WTC11 (cell line): ENCODE data around the gene PLLP. TPM values are rescaled to one million over a fixed set of nuclear protein-coding genes. Genes with fewer than 3 reads are reported as not detected.

ENCODE experiments used
- ATAC-seq: fragments of 200-7000 bp; cut with Tn5 transposase; 2 replicates; pipeline ENCODE4 v1.10.0; 2021; ENCODE audit warnings: mild to moderate bottlenecking, moderate library complexity
- CTCF ChIA-PET: fragments of 300-600 bp; sonication (Branson Sonifier 250); formaldehyde crosslinking; loops from one replicate; lab custom pipeline; 2021; ENCODE audit warnings: antibody characterized with exemption; lab: Charles Lee
- POLR2A ChIA-PET: fragments of 350-600 bp; sonication (Branson Sonifier 250); formaldehyde crosslinking; loops from one replicate; lab custom pipeline; 2021; ENCODE audit warnings: antibody characterized with exemption; lab: Charles Lee
- DNase-seq: peaks from one replicate; pipeline ENCODE4 v3.0.0; 2021; ENCODE audit warnings: low spot score
- H3K27ac Mint-ChIP-seq: 2 replicates; pipeline ENCODE4 v1.8.0; 2021; ENCODE audit warnings: mixed read lengths
- H3K27me3 Mint-ChIP-seq: 2 replicates; pipeline ENCODE4 v1.8.0; 2021; ENCODE audit warnings: low read depth, mild to moderate bottlenecking, moderate library complexity, mixed read lengths
- H3K36me3 Mint-ChIP-seq: 2 replicates; pipeline ENCODE4 v1.8.0; 2021; ENCODE audit warnings: mixed read lengths
- H3K4me1 Mint-ChIP-seq: 2 replicates; pipeline ENCODE4 v1.8.0; 2022; ENCODE audit warnings: mixed read lengths
- H3K4me3 Mint-ChIP-seq: 2 replicates; pipeline ENCODE4 v1.8.0; 2021; ENCODE audit warnings: mild to moderate bottlenecking, moderate library complexity, mixed read lengths
- H3K9me3 Mint-ChIP-seq: 2 replicates; pipeline ENCODE4 v1.8.0; 2021; ENCODE audit warnings: mixed read lengths
- ATF3 ChIP-seq: sonication (generic); formaldehyde crosslinking; conservative IDR thresholded peaks from 2 replicates; pipeline ENCODE4 v1.8.1; 2022; ENCODE audit warnings: mild to moderate bottlenecking, missing genetic modification reagents
- ATF6 ChIP-seq: sonication (generic); formaldehyde crosslinking; IDR thresholded peaks from 2 replicates; pipeline ENCODE4 v1.8.1; 2023; ENCODE audit warnings: mild to moderate bottlenecking, missing genetic modification reagents
- CTCF ChIP-seq: fragments of 200-600 bp; IDR thresholded peaks from 2 replicates; pipeline ENCODE4 v1.8.0; 2022; ENCODE audit warnings: antibody characterized with exemption
- E2F1 ChIP-seq: sonication (generic); formaldehyde crosslinking; IDR thresholded peaks from 2 replicates; pipeline ENCODE4 v1.8.0; 2022; ENCODE audit warnings: mild to moderate bottlenecking, missing genetic modification reagents
- ELF4 ChIP-seq: sonication (generic); formaldehyde crosslinking; IDR thresholded peaks from 2 replicates; pipeline ENCODE4 v1.8.1; 2022; ENCODE audit warnings: low read depth, mild to moderate bottlenecking, moderate library complexity, missing genetic modification reagents
- IRF1 ChIP-seq: sonication (generic); formaldehyde crosslinking; IDR thresholded peaks from 2 replicates; pipeline ENCODE4 v1.8.0; 2023; ENCODE audit warnings: missing genetic modification reagents
- KAT7 ChIP-seq: sonication (generic); formaldehyde crosslinking; IDR thresholded peaks from 2 replicates; pipeline ENCODE4 v1.8.1; 2023; ENCODE audit warnings: missing genetic modification reagents, mild to moderate bottlenecking, borderline replicate concordance
- MLX ChIP-seq: sonication (generic); formaldehyde crosslinking; IDR thresholded peaks from 2 replicates; pipeline ENCODE4 v1.8.1; 2023; ENCODE audit warnings: mild to moderate bottlenecking, missing genetic modification reagents, moderate library complexity
- NR3C1 ChIP-seq: sonication (generic); formaldehyde crosslinking; conservative IDR thresholded peaks from 2 replicates; pipeline ENCODE4 v1.8.1; 2023; ENCODE audit warnings: low read depth, mild to moderate bottlenecking, missing genetic modification reagents
- RELA ChIP-seq: sonication (generic); formaldehyde crosslinking; IDR thresholded peaks from 2 replicates; pipeline ENCODE4 v1.8.1; 2022; ENCODE audit warnings: missing genetic modification reagents, mild to moderate bottlenecking, borderline replicate concordance
- RORB ChIP-seq: fragments of 250-450 bp; sonication (Bioruptor Pico); IDR thresholded peaks from 2 replicates; pipeline ENCODE4 v1.9.0; 2021; ENCODE audit warnings: mild to moderate bottlenecking
- STAT6 ChIP-seq: sonication (generic); formaldehyde crosslinking; conservative IDR thresholded peaks from 2 replicates; pipeline ENCODE4 v1.8.1; 2023; ENCODE audit warnings: mild to moderate bottlenecking, low read depth, missing genetic modification reagents, moderate library complexity
- USF2 ChIP-seq: sonication (generic); formaldehyde crosslinking; IDR thresholded peaks from 2 replicates; pipeline ENCODE4 v1.8.1; 2023; ENCODE audit warnings: mild to moderate bottlenecking, missing genetic modification reagents, moderate library complexity
- ZNF219 ChIP-seq: sonication (generic); formaldehyde crosslinking; IDR thresholded peaks from 2 replicates; pipeline ENCODE4 v1.8.0; 2023; ENCODE audit warnings: missing genetic modification reagents, mild to moderate bottlenecking, borderline replicate concordance
- ZNF263 ChIP-seq: sonication (generic); formaldehyde crosslinking; IDR thresholded peaks from 2 replicates; pipeline ENCODE4 v1.8.1; 2022; ENCODE audit warnings: low read depth, mild to moderate bottlenecking, moderate library complexity, missing genetic modification reagents
- ZNF512 ChIP-seq: sonication (generic); formaldehyde crosslinking; IDR thresholded peaks from 2 replicates; pipeline ENCODE4 v1.8.1; 2022; ENCODE audit warnings: missing genetic modification reagents, borderline replicate concordance
- total RNA-seq: library from RNA; stranded (reverse); gene quantifications from 3 replicates; pipeline ENCODE4 v1.2.3, GENCODE V29; 2021

PLLP gene
- total RNA-seq, 1 experiment from 2014 or later: 2.8 TPM

GRCh38 chr16:57289391-57290257, 5.2 kb upstream of the PLLP start:
- CTCF ChIA-PET: interaction anchor here (0.9 kb wide), 1 partner anchor 11 kb away, joined by 3 read pairs; no protein-coding TSS in a partner anchor
- ATAC-seq: no peak
- DNase-seq: no peak
- H3K4me1 Mint-ChIP-seq: no peaks in the 10 kb centered on the region
- no peaks in the 10 kb centered on the region for H3K9me3 Mint-ChIP-seq
- peaks cover 16% of the 10 kb centered on the region for H3K27me3 Mint-ChIP-seq
- H3K27ac Mint-ChIP-seq: no peak overlapping the region
- H3K4me3 Mint-ChIP-seq: no peak overlapping the region
- no peaks in the 10 kb centered on the region for H3K36me3 Mint-ChIP-seq
- TF ChIP-seq ZNF512 (CRISPR knock-in tag) (no peak), RORB (no peak), IRF1 (CRISPR knock-in tag) (no peak), MLX (CRISPR knock-in tag) (no peak), E2F1 (no peak)
- POLR2A ChIA-PET: interaction anchor here (1.1 kb wide), 1 partner anchor 10 kb away, joined by 3 read pairs; no protein-coding TSS in a partner anchor

- Mint-ChIP-seq H3K4me1 (peaks cover 4% of the 10 kb centered on the region), H3K36me3 (no peaks in the 10 kb centered on the region), H3K27ac (no peak overlapping the region), H3K9me3 (no peaks in the 10 kb centered on the region), H3K27me3 (peaks cover 44% of the 10 kb centered on the region), H3K4me3 (peak overlapping the region; percentile 87)
- ChIA-PET POLR2A (no interaction called here), CTCF (interaction anchor here (1.1 to 2.7 kb wide), 2 partner anchors 40 to 131 kb away, joined by 3 to 7 read pairs; partner anchors contain the start of gene ARL2BP)
- ATAC-seq (no peak), DNase-seq (no peak)
- no peak for TF ChIP-seq ATF6 (CRISPR knock-in tag)
These were observed 907 bp upstream of the PLLP start for GRCh38 chr16:57285379-57285778.

- CTCF ChIA-PET: interaction anchor here (1.1 to 2.7 kb wide), 2 partner anchors 40 to 132 kb away, joined by 3 to 7 read pairs; partner anchors contain the start of gene ARL2BP
- H3K27me3 Mint-ChIP-seq: peaks cover 44% of the 10 kb centered on the region
- H3K4me1 Mint-ChIP-seq: peaks cover 6% of the 10 kb centered on the region
- H3K4me3 Mint-ChIP-seq: peak overlapping the region; percentile 87
- no peaks in the 10 kb centered on the region for H3K9me3 Mint-ChIP-seq
- no peak for DNase-seq
- no peaks in the 10 kb centered on the region for H3K36me3 Mint-ChIP-seq
- ATAC-seq: peak; percentile 66
- POLR2A ChIA-PET: no interaction called here
- no peak overlapping the region for H3K27ac Mint-ChIP-seq
- no peak for TF ChIP-seq ELF4
- TF ChIP-seq USF2 (CRISPR knock-in tag): no peak
- no peak for TF ChIP-seq KAT7 (CRISPR knock-in tag)
- TF ChIP-seq ATF3 (CRISPR knock-in tag): no peak
- TF ChIP-seq CTCF: no peak
- no peak for TF ChIP-seq NR3C1 (CRISPR knock-in tag)
- TF ChIP-seq RELA (CRISPR knock-in tag): no peak
- no peak for TF ChIP-seq STAT6 (CRISPR knock-in tag)
- no peak for TF ChIP-seq ZNF263 (CRISPR knock-in tag)
- no peak for TF ChIP-seq ZNF219 (CRISPR knock-in tag)
These were observed 486 bp upstream of the PLLP start for GRCh38 chr16:57284952-57285363.
